IPS-NIHi11 (cell line): Measurements from ENCODE around the gene DOCK7.
"Not testable (repeated sequence)": the region's sequence is repeated elsewhere in the genome, so short reads cannot be mapped to it uniquely, and the experiment has no call there.

Source experiments
- DNase-seq: peaks from one replicate; pipeline ENCODE4 v3.0.0; 2012; ENCODE audit warnings: mixed read lengths, low spot score

The DOCK7 gene

GRCh38 chr1:62694479-62694878 lies 6.3 kb upstream of the DOCK7 start:
- not testable (repeated sequence) for DNase-seq

- DNase-seq = no peak
These were observed 4.9 kb upstream of the DOCK7 start for GRCh38 chr1:62693123-62693522.

GRCh38 chr1:62691062-62691844 lies 3.1 kb upstream of the DOCK7 start:
- DNase-seq = no peak

- DNase-seq = no peak
These were observed 1.3 kb upstream of the DOCK7 start for GRCh38 chr1:62689524-62689923.

- no peak for DNase-seq
These were observed 500 bp upstream of the DOCK7 start for GRCh38 chr1:62688687-62689085.

GRCh38 chr1:62687421-62687902 lies 724 bp downstream of the DOCK7 start:
- peak; percentile 63 for DNase-seq

GRCh38 chr1:62686822-62687221 lies 1.4 kb downstream of the DOCK7 start:
- DNase-seq = no peak

- DNase-seq = no peak
These were observed 2.7 kb downstream of the DOCK7 start for GRCh38 chr1:62685431-62685859.

- no peak for DNase-seq
These were observed 5.7 kb downstream of the DOCK7 start for GRCh38 chr1:62682531-62682930.

- not testable (repeated sequence) for DNase-seq
These were observed 7.2 kb downstream of the DOCK7 start for GRCh38 chr1:62680992-62681391.

- not testable (repeated sequence) for DNase-seq
These were observed 10.4 kb downstream of the DOCK7 start for GRCh38 chr1:62677822-62678221.

- no peak for DNase-seq
These were observed 11.4 kb downstream of the DOCK7 start for GRCh38 chr1:62676611-62677356.

- no peak for DNase-seq
These were observed 14.6 kb downstream of the DOCK7 start for GRCh38 chr1:62673629-62674028.

GRCh38 chr1:62672029-62672428 lies 16.2 kb downstream of the DOCK7 start:
- DNase-seq = no peak

GRCh38 chr1:62654744-62655143 lies 33.4 kb downstream of the DOCK7 start:
- DNase-seq = no peak

GRCh38 chr1:62652387-62652786 lies 35.8 kb downstream of the DOCK7 start:
- no peak for DNase-seq

- DNase-seq = no peak
These were observed 44.9 kb downstream of the DOCK7 start for GRCh38 chr1:62643283-62643682.

- peak; percentile 6 for DNase-seq
These were observed 50.6 kb downstream of the DOCK7 start for GRCh38 chr1:62637392-62638105.

- DNase-seq = no peak
These were observed 59.7 kb downstream of the DOCK7 start for GRCh38 chr1:62628506-62628905.

GRCh38 chr1:62625415-62625814 lies 62.8 kb downstream of the DOCK7 start:
- DNase-seq = no peak

- no peak for DNase-seq
These were observed 66.3 kb downstream of the DOCK7 start for GRCh38 chr1:62621907-62622306.

GRCh38 chr1:62613890-62614289 lies 74.3 kb downstream of the DOCK7 start:
- no peak for DNase-seq

GRCh38 chr1:62613325-62613727 lies 74.9 kb downstream of the DOCK7 start:
- no peak for DNase-seq
